Vagina (tissue), 2 donors: ENCODE results near the gene CTDSPL.

Experiments used
- CTCF ChIP-seq, 3 experiments: fragments of 450-650 bp in 2 of 3; fragments of 200-600 bp in 1 of 3; sonication (generic) in 1 of 3; IDR thresholded peaks; one replicate each; pipeline ENCODE4 v1.5.1; 2017 to 2019; ENCODE audit warnings: antibody characterized with exemption in 3 of 3, mild to moderate bottlenecking in 2 of 3, moderate library complexity in 2 of 3
- POLR2A ChIP-seq, 2 donors: fragments of 450-650 bp; IDR thresholded peaks; one replicate each; pipeline ENCODE4 v1.6.1; 2017; ENCODE audit warnings: antibody characterized with exemption in 2 of 2, mild to moderate bottlenecking in 2 of 2, moderate library complexity in 2 of 2
- POLR2AphosphoS5 ChIP-seq, 2 donors: sonication (generic); formaldehyde crosslinking; IDR thresholded peaks; one replicate each; pipeline ENCODE4 v1.9.0; 2017; ENCODE audit warnings: antibody characterized with exemption in 2 of 2, mild to moderate bottlenecking in 2 of 2, low read depth in 1 of 2; ENCODE audit not compliant: insufficient read depth in 1 of 2

- TF ChIP-seq CTCF (IDR thresholded peaks at IDR 0.05) (peak; percentile 40 to 70 (median 51)), POLR2AphosphoS5 (IDR thresholded peaks at IDR 0.05; ENCODE audit: insufficient read depth in 1 of 2, low read depth in 1 of 2) (no peak), POLR2A (IDR thresholded peaks at IDR 0.05) (no peak)
Measured at GRCh38 chr3:38004415-38005075, 142.9 kb downstream of the CTDSPL start.
